ENCODE results near the gene RAD51B. TPM values are rescaled to one million over a fixed set of nuclear protein-coding genes. Genes with fewer than 3 reads are reported as not detected.
"Not testable (repeated sequence)": the region's sequence is repeated elsewhere in the genome, so short reads cannot be mapped to it uniquely, and the experiment has no call there.

Gene RAD51B
- total RNA-seq, 2 experiments from 2014 or later = 43.6 to 50.7 TPM

- POLR2A ChIA-PET = no interaction called here
- H3K4me1 Mint-ChIP-seq = peaks cover 4% of the 10 kb centered on the region
- no peak overlapping the region for H3K4me3 Mint-ChIP-seq
- ATAC-seq (ENCODE audit: low read depth) (no peak), DNase-seq (no peak)
- peaks cover 4% of the 10 kb centered on the region for H3K9me3 Mint-ChIP-seq
- no peak overlapping the region for H3K27ac Mint-ChIP-seq
- no peaks in the 10 kb centered on the region for H3K27me3 Mint-ChIP-seq
- H3K36me3 Mint-ChIP-seq = peaks cover 2% of the 10 kb centered on the region
These were observed 269.7 kb downstream of the RAD51B start for GRCh38 chr14:68089146-68089731.

- Mint-ChIP-seq H3K27ac (no peak overlapping the region), H3K4me1 (no peaks in the 10 kb centered on the region), H3K27me3 (no peaks in the 10 kb centered on the region), H3K36me3 (peaks cover 8% of the 10 kb centered on the region), H3K9me3 (peaks cover 6% of the 10 kb centered on the region), H3K4me3 (no peak overlapping the region)
- no peak for ATAC-seq (ENCODE audit: low read depth)
- POLR2A ChIA-PET = no interaction called here
- DNase-seq = no peak
These were observed 274.6 kb downstream of the RAD51B start for GRCh38 chr14:68094158-68094557.

- H3K9me3 Mint-ChIP-seq = peaks cover 8% of the 10 kb centered on the region
- peaks cover 14% of the 10 kb centered on the region for H3K36me3 Mint-ChIP-seq
- no peak for ATAC-seq (ENCODE audit: low read depth)
- POLR2A ChIA-PET = no interaction called here
- no peak overlapping the region for H3K4me3 Mint-ChIP-seq
- H3K27me3 Mint-ChIP-seq = no peaks in the 10 kb centered on the region
- no peak overlapping the region for H3K27ac Mint-ChIP-seq
- DNase-seq = no peak
- no peaks in the 10 kb centered on the region for H3K4me1 Mint-ChIP-seq
These were observed 275.2 kb downstream of the RAD51B start for GRCh38 chr14:68094752-68095151.

GRCh38 chr14:68097727-68098126 is 278.1 kb downstream of the RAD51B start:
- Mint-ChIP-seq H3K36me3 (peaks cover 34% of the 10 kb centered on the region), H3K27ac (no peak overlapping the region), H3K4me1 (no peaks in the 10 kb centered on the region), H3K9me3 (peaks cover 17% of the 10 kb centered on the region), H3K27me3 (no peaks in the 10 kb centered on the region), H3K4me3 (no peak overlapping the region)
- POLR2A ChIA-PET = no interaction called here
- no peak for DNase-seq
- no peak for ATAC-seq (ENCODE audit: low read depth)

GRCh38 chr14:68098834-68099233 is 279.3 kb downstream of the RAD51B start:
- ATAC-seq (ENCODE audit: low read depth) (no peak), DNase-seq (no peak)
- no peak overlapping the region for H3K4me3 Mint-ChIP-seq
- H3K36me3 Mint-ChIP-seq = peaks cover 34% of the 10 kb centered on the region
- H3K4me1 Mint-ChIP-seq = no peaks in the 10 kb centered on the region
- H3K27me3 Mint-ChIP-seq = no peaks in the 10 kb centered on the region
- POLR2A ChIA-PET = no interaction called here
- no peak overlapping the region for H3K27ac Mint-ChIP-seq
- H3K9me3 Mint-ChIP-seq = peaks cover 19% of the 10 kb centered on the region

GRCh38 chr14:68099495-68100045 is 280.0 kb downstream of the RAD51B start:
- peaks cover 34% of the 10 kb centered on the region for H3K36me3 Mint-ChIP-seq
- ATAC-seq (ENCODE audit: low read depth) = no peak
- H3K4me1 Mint-ChIP-seq = no peaks in the 10 kb centered on the region
- no peak overlapping the region for H3K4me3 Mint-ChIP-seq
- no peaks in the 10 kb centered on the region for H3K27me3 Mint-ChIP-seq
- no peak for DNase-seq
- POLR2A ChIA-PET = no interaction called here
- H3K27ac Mint-ChIP-seq = no peak overlapping the region
- peaks cover 21% of the 10 kb centered on the region for H3K9me3 Mint-ChIP-seq

- H3K36me3 Mint-ChIP-seq = peaks cover 34% of the 10 kb centered on the region
- H3K4me3 Mint-ChIP-seq; POLR2A ChIA-PET; H3K4me1 Mint-ChIP-seq; H3K27me3 Mint-ChIP-seq; ATAC-seq (ENCODE audit: low read depth); DNase-seq; H3K27ac Mint-ChIP-seq: not testable (repeated sequence)
- H3K9me3 Mint-ChIP-seq = peaks cover 21% of the 10 kb centered on the region
These were observed 282.2 kb downstream of the RAD51B start for GRCh38 chr14:68101715-68102301.

GRCh38 chr14:68103853-68104252 is 284.3 kb downstream of the RAD51B start:
- H3K27ac Mint-ChIP-seq = no peak overlapping the region
- H3K27me3 Mint-ChIP-seq = no peaks in the 10 kb centered on the region
- no peak overlapping the region for H3K4me3 Mint-ChIP-seq
- H3K36me3 Mint-ChIP-seq = peaks cover 28% of the 10 kb centered on the region
- POLR2A ChIA-PET = no interaction called here
- ATAC-seq (ENCODE audit: low read depth) (no peak), DNase-seq (no peak)
- peaks cover 19% of the 10 kb centered on the region for H3K9me3 Mint-ChIP-seq
- H3K4me1 Mint-ChIP-seq = no peaks in the 10 kb centered on the region

GRCh38 chr14:68104518-68104917 is 284.9 kb downstream of the RAD51B start:
- Mint-ChIP-seq H3K9me3 (peaks cover 19% of the 10 kb centered on the region), H3K36me3 (peaks cover 25% of the 10 kb centered on the region), H3K4me3 (no peak overlapping the region), H3K27ac (no peak overlapping the region), H3K4me1 (no peaks in the 10 kb centered on the region), H3K27me3 (no peaks in the 10 kb centered on the region)
- ATAC-seq (ENCODE audit: low read depth) (no peak), DNase-seq (no peak)
- POLR2A ChIA-PET = no interaction called here

GRCh38 chr14:68105816-68106215 is 286.2 kb downstream of the RAD51B start:
- H3K27me3 Mint-ChIP-seq = no peaks in the 10 kb centered on the region

GRCh38 chr14:68106456-68106855 is 286.9 kb downstream of the RAD51B start:
- no peak overlapping the region for H3K4me3 Mint-ChIP-seq
- H3K36me3 Mint-ChIP-seq = peaks cover 12% of the 10 kb centered on the region
- POLR2A ChIA-PET = no interaction called here
- DNase-seq (no peak), ATAC-seq (ENCODE audit: low read depth) (no peak)
- H3K27ac Mint-ChIP-seq = no peak overlapping the region
- peaks cover 7% of the 10 kb centered on the region for H3K4me1 Mint-ChIP-seq
- H3K27me3 Mint-ChIP-seq = no peaks in the 10 kb centered on the region
- H3K9me3 Mint-ChIP-seq = peaks cover 9% of the 10 kb centered on the region

More at GRCh38 chr14:68105816-68106215, 286.2 kb downstream of the RAD51B start:
- H3K9me3 Mint-ChIP-seq = peaks cover 11% of the 10 kb centered on the region
- POLR2A ChIA-PET = no interaction called here
- no peak overlapping the region for H3K4me3 Mint-ChIP-seq
- no peak overlapping the region for H3K27ac Mint-ChIP-seq
- peaks cover 16% of the 10 kb centered on the region for H3K36me3 Mint-ChIP-seq
- DNase-seq (no peak), ATAC-seq (ENCODE audit: low read depth) (no peak)
- H3K4me1 Mint-ChIP-seq = peaks cover 2% of the 10 kb centered on the region

- no peak overlapping the region for H3K27ac Mint-ChIP-seq
These were observed 287.3 kb downstream of the RAD51B start for GRCh38 chr14:68106905-68107304.

GRCh38 chr14:68109132-68109900 is 289.7 kb downstream of the RAD51B start:
- Mint-ChIP-seq H3K27ac (no peak overlapping the region), H3K4me1 (peaks cover 11% of the 10 kb centered on the region), H3K36me3 (peaks cover 3% of the 10 kb centered on the region), H3K9me3 (no peaks in the 10 kb centered on the region), H3K4me3 (no peak overlapping the region), H3K27me3 (no peaks in the 10 kb centered on the region)
- no peak for DNase-seq
- ATAC-seq (ENCODE audit: low read depth) = no peak
- POLR2A ChIA-PET = no interaction called here

More at GRCh38 chr14:68106905-68107304, 287.3 kb downstream of the RAD51B start:
- POLR2A ChIA-PET = no interaction called here
- Mint-ChIP-seq H3K4me1 (peaks cover 10% of the 10 kb centered on the region), H3K4me3 (no peak overlapping the region), H3K9me3 (peaks cover 9% of the 10 kb centered on the region), H3K27me3 (no peaks in the 10 kb centered on the region), H3K36me3 (peaks cover 11% of the 10 kb centered on the region)
- ATAC-seq (ENCODE audit: low read depth) (no peak), DNase-seq (no peak)
